Uterus (tissue), 2 donors: ENCODE data around the gene PRAME.

ENCODE experiments used
- CTCF ChIP-seq, 4 experiments: fragments of 200-600 bp in 2 of 4; fragments of 450-650 bp in 2 of 4; sonication (generic) in 2 of 4; IDR thresholded peaks; one replicate each; pipeline ENCODE4 v1.5.1; 2016 to 2019; ENCODE audit warnings: antibody characterized with exemption in 4 of 4, mild to moderate bottlenecking in 2 of 4, moderate library complexity in 1 of 4
- POLR2A ChIP-seq, 2 donors: fragments of 450-650 bp; IDR thresholded peaks; one replicate each; pipeline ENCODE4 v1.6.1; 2016; ENCODE audit warnings: antibody characterized with exemption in 2 of 2, mild to moderate bottlenecking in 1 of 2, moderate library complexity in 1 of 2

- TF ChIP-seq CTCF (IDR thresholded peaks at IDR 0.05) (no peak), POLR2A (IDR thresholded peaks at IDR 0.05) (no peak)
Measured at GRCh38 chr22:22598144-22598543, 39.1 kb upstream of the PRAME start.
